PFSK-1 (cell line): ENCODE results near the gene ARHGAP18.

Experiments
- FOXP2 ChIP-seq: optimal IDR thresholded peaks from 2 replicates; pipeline ENCODE3; 2011; ENCODE audit warnings: borderline replicate concordance, control low read depth, inconsistent platforms; ENCODE audit not compliant: insufficient read depth; ENCODE audit errors: extremely low read length, extremely low read depth
- POLR2AphosphoS5 ChIP-seq: IDR thresholded peaks from 2 replicates; pipeline ENCODE4 v1.6.1; 2012; ENCODE audit warnings: low read depth, mild to moderate bottlenecking, control low read depth, low read length, moderate library complexity
- REST ChIP-seq, 2 experiments: IDR thresholded peaks; 2 replicates each; pipeline versions ENCODE4 v1.6.1 to v1.8.0; 2011 to 2012; ENCODE audit warnings: low read depth in 2 of 2, low read length in 2 of 2, control low read depth in 1 of 2, inconsistent platforms in 1 of 2, mild to moderate bottlenecking in 1 of 2, moderate library complexity in 1 of 2; ENCODE audit not compliant: insufficient read depth in 1 of 2
- SIN3A ChIP-seq: IDR thresholded peaks from 2 replicates; pipeline ENCODE4 v1.6.1; 2012; ENCODE audit warnings: mild to moderate bottlenecking, low read length, moderate library complexity, borderline replicate concordance; ENCODE audit not compliant: insufficient read depth
- TAF1 ChIP-seq: IDR thresholded peaks from 2 replicates; pipeline ENCODE4 v1.6.1; 2012; ENCODE audit warnings: low read length, control low read depth, borderline replicate concordance; ENCODE audit not compliant: insufficient read depth

Gene ARHGAP18

GRCh38 chr6:129607581-129608186 is 102.3 kb downstream of the ARHGAP18 start:
- TF ChIP-seq TAF1 (no peak), POLR2AphosphoS5 (no peak), FOXP2 (no peak), REST (IDR thresholded peaks at IDR 0.05; ENCODE audit: insufficient read depth in 1 of 2, low read depth in 2 of 2, low read length in 2 of 2) (no peak), SIN3A (no peak)

GRCh38 chr6:129606664-129607063 is 103.3 kb downstream of the ARHGAP18 start:
- no peak for TF ChIP-seq TAF1
- no peak for TF ChIP-seq REST (IDR thresholded peaks at IDR 0.05; ENCODE audit: insufficient read depth in 1 of 2, low read depth in 2 of 2, low read length in 2 of 2)
- TF ChIP-seq FOXP2: no peak
- TF ChIP-seq POLR2AphosphoS5: no peak
- no peak for TF ChIP-seq SIN3A

GRCh38 chr6:129605967-129606366 is 104.0 kb downstream of the ARHGAP18 start:
- TF ChIP-seq REST (IDR thresholded peaks at IDR 0.05; ENCODE audit: insufficient read depth in 1 of 2, low read depth in 2 of 2, low read length in 2 of 2) (no peak), FOXP2 (no peak), TAF1 (no peak), POLR2AphosphoS5 (no peak), SIN3A (no peak)

- TF ChIP-seq POLR2AphosphoS5 (no peak), FOXP2 (no peak), SIN3A (no peak), TAF1 (no peak), REST (IDR thresholded peaks at IDR 0.05; ENCODE audit: insufficient read depth in 1 of 2, low read depth in 2 of 2, low read length in 2 of 2) (no peak)
Observed at GRCh38 chr6:129605095-129605494, 104.9 kb downstream of the ARHGAP18 start.
